ENCODE measurements around the gene ACKR3. TPM values are rescaled to one million over a fixed set of nuclear protein-coding genes. Genes with fewer than 3 reads are reported as not detected.

The ACKR3 gene
- total RNA-seq, 1 experiment from 2014 or later: 19.6 TPM

- Histone ChIP-seq H3K4me3 (no peak overlapping the region), H3K27ac (no peak overlapping the region), H3F3A (ENCODE audit: insufficient read depth, low read depth) (no peaks in the 10 kb centered on the region), H3K79me2 (ENCODE audit: low read depth) (no peaks in the 10 kb centered on the region), H4K20me1 (ENCODE audit: insufficient read depth) (no peaks in the 10 kb centered on the region), H3K4me2 (no peak overlapping the region), H3K36me3 (ENCODE audit: low read depth) (no peaks in the 10 kb centered on the region), H3K4me1 (replicated peaks; ENCODE audit: insufficient read depth) (peaks cover 4% of the 10 kb centered on the region; the same call in 1 of the 2 replicates), H3K27me3 (ENCODE audit: insufficient read depth, low read depth) (peaks cover 90% of the 10 kb centered on the region), H2AFZ (no peak overlapping the region), H3K9me2 (ENCODE audit: insufficient read depth) (no peaks in the 10 kb centered on the region), H3K9me3 (ENCODE audit: insufficient read depth, low read depth) (no peaks in the 10 kb centered on the region)
- ChIA-PET POLR2A (ENCODE audit: unreplicated experiment) (no interaction called here), CTCF (interaction anchor here (0.6 kb wide), 1 partner anchor 29 kb away, joined by 3 read pairs; no protein-coding TSS in a partner anchor)
- BruUV-seq (replicated peaks): no TSS peak
- peak in 1 of 2 experiments; percentile 18 for DNase-seq
- intact Hi-C loops (cut with micrococcal nuclease; ENCODE audit: unreplicated experiment): no loop called here
- no peak for TF ChIP-seq EZH2 (IDR thresholded peaks at IDR 0.05; ENCODE audit: low read depth)
- TF ChIP-seq CTCF (conservative IDR thresholded peaks at IDR 0.05): no peak
Measured at GRCh38 chr2:236622201-236622600, 52.6 kb downstream of the ACKR3 start.

GRCh38 chr2:236622660-236623059 is 53.0 kb downstream of the ACKR3 start:
- intact Hi-C loops (cut with micrococcal nuclease; ENCODE audit: unreplicated experiment): no loop called here
- no peak overlapping the region for H3K4me3 ChIP-seq
- no peaks in the 10 kb centered on the region for H3K79me2 ChIP-seq (ENCODE audit: low read depth)
- no peaks in the 10 kb centered on the region for H3K9me2 ChIP-seq (ENCODE audit: insufficient read depth)
- no peaks in the 10 kb centered on the region for H3K9me3 ChIP-seq (ENCODE audit: insufficient read depth, low read depth)
- BruUV-seq (replicated peaks): no TSS peak
- TF ChIP-seq EZH2 (IDR thresholded peaks at IDR 0.05; ENCODE audit: low read depth): no peak
- no peak for TF ChIP-seq CTCF (conservative IDR thresholded peaks at IDR 0.05)
- no peak overlapping the region for H3K4me2 ChIP-seq
- H3F3A ChIP-seq (ENCODE audit: insufficient read depth, low read depth): no peaks in the 10 kb centered on the region
- no peak overlapping the region for H2AFZ ChIP-seq
- no peak for DNase-seq
- H4K20me1 ChIP-seq (ENCODE audit: insufficient read depth): no peaks in the 10 kb centered on the region
- CTCF ChIA-PET: no interaction called here
- no peak overlapping the region for H3K27ac ChIP-seq
- no peaks in the 10 kb centered on the region for H3K36me3 ChIP-seq (ENCODE audit: low read depth)
- POLR2A ChIA-PET (ENCODE audit: unreplicated experiment): no interaction called here
- peaks cover 90% of the 10 kb centered on the region for H3K27me3 ChIP-seq (ENCODE audit: insufficient read depth, low read depth)
- H3K4me1 ChIP-seq (replicated peaks; ENCODE audit: insufficient read depth): peaks cover 4% of the 10 kb centered on the region; the same call in 1 of the 2 replicates

GRCh38 chr2:236623816-236624215 is 54.2 kb downstream of the ACKR3 start:
- no TSS peak for BruUV-seq (replicated peaks)
- no peaks in the 10 kb centered on the region for H3K9me3 ChIP-seq (ENCODE audit: insufficient read depth, low read depth)
- intact Hi-C loops (cut with micrococcal nuclease; ENCODE audit: unreplicated experiment): no loop called here
- ChIA-PET CTCF (no interaction called here), POLR2A (ENCODE audit: unreplicated experiment) (no interaction called here)
- TF ChIP-seq CTCF (conservative IDR thresholded peaks at IDR 0.05) (no peak), EZH2 (IDR thresholded peaks at IDR 0.05; ENCODE audit: low read depth) (no peak)
- no peaks in the 10 kb centered on the region for H3K79me2 ChIP-seq (ENCODE audit: low read depth)
- no peaks in the 10 kb centered on the region for H3F3A ChIP-seq (ENCODE audit: insufficient read depth, low read depth)
- no peak overlapping the region for H3K4me3 ChIP-seq
- H4K20me1 ChIP-seq (ENCODE audit: insufficient read depth): no peaks in the 10 kb centered on the region
- H3K4me2 ChIP-seq: no peak overlapping the region
- H3K9me2 ChIP-seq (ENCODE audit: insufficient read depth): no peaks in the 10 kb centered on the region
- no peak for DNase-seq
- H3K27ac ChIP-seq: no peak overlapping the region
- no peaks in the 10 kb centered on the region for H3K36me3 ChIP-seq (ENCODE audit: low read depth)
- no peak overlapping the region for H2AFZ ChIP-seq
- peaks cover 90% of the 10 kb centered on the region for H3K27me3 ChIP-seq (ENCODE audit: insufficient read depth, low read depth)
- peaks cover 4% of the 10 kb centered on the region; the same call in 1 of the 2 replicates for H3K4me1 ChIP-seq (replicated peaks; ENCODE audit: insufficient read depth)
